A204.1 (cell line): ENCODE data around the gene CFLAR.
"Not testable (repeated sequence)": the region's sequence is repeated elsewhere in the genome, so short reads cannot be mapped to it uniquely, and the experiment has no call there.

Experiments used
- FAIRE-seq: peaks from 2 replicates; lab custom pipeline; 2012; peaks lifted over from hg19 to GRCh38; lab: Jason Lieb, UNC

Gene CFLAR

GRCh38 chr2:201116115-201116958, at the start of gene CFLAR:
TSS of gene CFLAR (plus strand) at chr2:201116164. CDS start at chr2:201129866, 13,702 bp downstream.
- no peak for FAIRE-seq

- FAIRE-seq, result no peak
Observed at GRCh38 chr2:201070948-201071478, 45.0 kb upstream of the CFLAR start.

- FAIRE-seq, result peak; percentile 51
Observed at GRCh38 chr2:201071479-201072200, 44.3 kb upstream of the CFLAR start, which contains the start of the genes HYCC2 and NDUFB3. TSS of gene HYCC2 (minus strand) at chr2:201071671. CDS start at chr2:201024009, 47,662 bp downstream. TSS of gene NDUFB3 (plus strand) at chr2:201072001. CDS start at chr2:201078883, 6,882 bp downstream.

GRCh38 chr2:201072201-201072530, 43.8 kb upstream of the CFLAR start:
- no peak for FAIRE-seq

GRCh38 chr2:201073071-201073470, 42.9 kb upstream of the CFLAR start:
- FAIRE-seq, result no peak

- no peak for FAIRE-seq
Observed at GRCh38 chr2:201074996-201075395, 41.0 kb upstream of the CFLAR start.

- FAIRE-seq, result no peak
Observed at GRCh38 chr2:201084863-201085262, 31.1 kb upstream of the CFLAR start.

- FAIRE-seq, result no peak
Observed at GRCh38 chr2:201090574-201090973, 25.4 kb upstream of the CFLAR start.

- no peak for FAIRE-seq
Observed at GRCh38 chr2:201093573-201093972, 22.4 kb upstream of the CFLAR start.

- FAIRE-seq, result no peak
Observed at GRCh38 chr2:201100497-201100896, 15.5 kb upstream of the CFLAR start.

GRCh38 chr2:201105759-201106158, 10.2 kb upstream of the CFLAR start:
- FAIRE-seq, result no peak

- FAIRE-seq, result no peak
Observed at GRCh38 chr2:201107624-201108023, 8.3 kb upstream of the CFLAR start.

GRCh38 chr2:201108341-201108740, 7.6 kb upstream of the CFLAR start:
- FAIRE-seq, result no peak

- FAIRE-seq, result no peak
Observed at GRCh38 chr2:201109186-201109585, 6.8 kb upstream of the CFLAR start.

- no peak for FAIRE-seq
Observed at GRCh38 chr2:201110615-201111014, 5.3 kb upstream of the CFLAR start.

- no peak for FAIRE-seq
Observed at GRCh38 chr2:201111096-201111495, 4.9 kb upstream of the CFLAR start.

GRCh38 chr2:201114350-201114749, 1.6 kb upstream of the CFLAR start:
- no peak for FAIRE-seq

- no peak for FAIRE-seq
Observed at GRCh38 chr2:201114846-201115245, 1.1 kb upstream of the CFLAR start.

GRCh38 chr2:201116959-201117734, 1.2 kb downstream of the CFLAR start:
- peak; percentile 93 for FAIRE-seq

- FAIRE-seq, result not testable (repeated sequence)
Observed at GRCh38 chr2:201117735-201118094, 1.8 kb downstream of the CFLAR start.

GRCh38 chr2:201118121-201118960, 2.4 kb downstream of the CFLAR start:
- FAIRE-seq, result no peak
